ENCODE data around the gene KRTAP21-1. TPM values are rescaled to one million over a fixed set of nuclear protein-coding genes. Genes with fewer than 3 reads are reported as not detected.

KRTAP21-1 gene
- total RNA-seq, 4 donors from 2014 or later, result not detected

DNA sequence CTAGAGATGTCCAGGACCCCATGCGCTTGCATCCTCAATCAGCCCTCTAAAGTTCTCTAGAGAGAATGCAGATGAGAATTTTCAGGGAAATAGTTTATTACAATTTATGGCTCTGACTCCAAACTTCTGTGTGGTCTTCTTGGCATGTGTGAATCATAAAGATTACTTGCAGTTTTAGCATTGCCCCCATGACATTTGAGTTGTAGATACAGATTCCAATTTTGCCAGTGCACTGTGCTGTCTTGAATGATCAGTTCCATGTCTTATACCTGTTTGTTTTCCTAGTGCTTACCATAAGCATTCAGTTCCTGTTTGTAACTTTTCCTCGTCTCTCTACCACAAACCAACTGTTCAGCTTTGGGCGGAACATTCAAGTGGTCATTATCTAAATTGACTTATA lies 41.5 kb downstream of the KRTAP21-1 start:
- Histone ChIP-seq H3K27me3 (no peaks in the 10 kb centered on the region), H3K9me3 (peaks cover 0 to 11% (median 0%) of the 10 kb centered on the region in 4 donors), H3K4me3 (no peak overlapping the region), H3K27ac (no peak overlapping the region), H3K4me1 (no peaks in the 10 kb centered on the region), H3K36me3 (no peaks in the 10 kb centered on the region)
- no peak for DNase-seq (ENCODE audit: low spot score in 2 of 2)
- WGBS, 2 donors, result 75 to 80% methylated on average over 3 of the region's 3 CpGs
- TF ChIP-seq CTCF (IDR thresholded peaks at IDR 0.05) (no peak), EP300 (IDR thresholded peaks at IDR 0.05) (no peak), POLR2A (IDR thresholded peaks at IDR 0.05) (no peak)

- TF ChIP-seq CTCF (IDR thresholded peaks at IDR 0.05) (no peak), EP300 (IDR thresholded peaks at IDR 0.05) (no peak), POLR2A (IDR thresholded peaks at IDR 0.05) (no peak)
- no peak overlapping the region for H3K4me3 ChIP-seq
- H3K27me3 ChIP-seq, result no peaks in the 10 kb centered on the region
- no peaks in the 10 kb centered on the region for H3K4me1 ChIP-seq
- no peak for DNase-seq (ENCODE audit: low spot score in 2 of 2)
- no peak overlapping the region for H3K27ac ChIP-seq
- peaks cover 0 to 17% (median 0%) of the 10 kb centered on the region in 4 donors for H3K9me3 ChIP-seq
- no peaks in the 10 kb centered on the region for H3K36me3 ChIP-seq
- WGBS, 2 donors, result 33 to 38% methylated on average over 3 of the region's 3 CpGs
Observed at GRCh38 chr21:30710499-30710898, 44.7 kb downstream of the KRTAP21-1 start.

GRCh38 chr21:30707409-30707808 lies 47.8 kb downstream of the KRTAP21-1 start:
- Histone ChIP-seq H3K36me3 (no peaks in the 10 kb centered on the region), H3K9me3 (peaks cover 0 to 10% (median 0%) of the 10 kb centered on the region in 4 donors), H3K27ac (no peak overlapping the region), H3K4me3 (no peak overlapping the region), H3K27me3 (no peaks in the 10 kb centered on the region), H3K4me1 (no peaks in the 10 kb centered on the region)
- TF ChIP-seq CTCF (IDR thresholded peaks at IDR 0.05), result no peak
- no peak for TF ChIP-seq EP300 (IDR thresholded peaks at IDR 0.05)
- no peak for DNase-seq (ENCODE audit: low spot score in 2 of 2)

Small RNA genes within 50 kb of the gene (small RNA-seq; reads per million reads assigned to genes)
- gene AP000244.1 (not detected), gene KRTAP21-3 (not detected), gene KRTAP8-2P (not detected)

Other genes starting within 250 kb of the KRTAP21-1 start
- not detected for gene KRTAP19-6, start 213.6 kb downstream of the KRTAP21-1 start, total RNA-seq
- not detected for gene KRTAP19-7, start 194.1 kb downstream of the KRTAP21-1 start, total RNA-seq
- gene KRTAP22-2, start 165.0 kb downstream of the KRTAP21-1 start, total RNA-seq, result not detected
- gene KRTAP6-3, start 163.0 kb downstream of the KRTAP21-1 start, total RNA-seq, result not detected
- gene KRTAP6-2, start 156.5 kb downstream of the KRTAP21-1 start, total RNA-seq, result not detected
- gene KRTAP22-1, start 154.3 kb downstream of the KRTAP21-1 start, total RNA-seq, result not detected
- not detected for gene KRTAP6-1, start 141.5 kb downstream of the KRTAP21-1 start, total RNA-seq
- gene KRTAP20-1, start 139.0 kb downstream of the KRTAP21-1 start, total RNA-seq, result not detected
- not detected for gene KRTAP20-4, start 134.8 kb downstream of the KRTAP21-1 start, total RNA-seq
- gene KRTAP20-2, start 120.2 kb downstream of the KRTAP21-1 start, total RNA-seq, result not detected
- not detected for gene KRTAP20-3, start 112.6 kb downstream of the KRTAP21-1 start, total RNA-seq
- gene KRTAP21-3, start 36.7 kb downstream of the KRTAP21-1 start, total RNA-seq, result not detected
- not detected for gene KRTAP21-2, start 8.2 kb downstream of the KRTAP21-1 start, total RNA-seq
- gene KRTAP8-1, start 57.8 kb upstream of the KRTAP21-1 start, total RNA-seq, result not detected
- gene KRTAP7-1, start 74.3 kb upstream of the KRTAP21-1 start, total RNA-seq, result not detected
- under 1 TPM in 1 of 4 donors, not detected in 3; 0.59 TPM for gene KRTAP11-1, start 126.2 kb upstream of the KRTAP21-1 start, total RNA-seq